HEK293 (cell line): ENCODE results near the gene PARD3.

ENCODE experiments used
- CTCF ChIA-PET: fragments of 350-600 bp; formaldehyde crosslinking; extraction: SDS; loops from one replicate; lab custom pipeline; 2021; ENCODE audit warnings: antibody characterized with exemption; lab: Yijun Ruan, JAX
- POLR2A ChIA-PET: fragments of 300-600 bp; formaldehyde crosslinking; extraction: SDS; loops from one replicate; lab custom pipeline; 2020; ENCODE audit warnings: antibody characterized with exemption, inconsistent platforms; lab: Yijun Ruan, JAX
- H3K27ac ChIP-seq: fragments of 200-500 bp; sonication (Bioruptor generic); 2 replicates; pipeline ENCODE4 v1.5.1; 2014; ENCODE audit warnings: low read depth, low read length, control low read depth, inconsistent platforms; ENCODE audit errors: extremely low read depth
- H3K36me3 ChIP-seq, 2 experiments: fragments of 200-500 bp in 1 of 2; sonication (Bioruptor generic) in 1 of 2; 1 replicate in 1 of 2; 2 replicates in 1 of 2; pipeline ENCODE4 v1.5.1; 2014 to 2017; ENCODE audit warnings: inconsistent platforms in 2 of 2, low read length in 2 of 2; ENCODE audit not compliant: control insufficient read depth in 2 of 2, insufficient read depth in 1 of 2
- H3K4me1 ChIP-seq: fragments of 200-500 bp; sonication (Bioruptor generic); 2 replicates; pipeline ENCODE4 v1.5.1; 2014; ENCODE audit warnings: mild to moderate bottlenecking, low read length, inconsistent platforms; ENCODE audit not compliant: control insufficient read depth, insufficient read depth
- H3K4me3 ChIP-seq: 2 replicates; pipeline ENCODE4 v1.5.1; 2011; ENCODE audit warnings: low read depth, mild to moderate bottlenecking, control low read depth, low read length, moderate library complexity
- H3K9me3 ChIP-seq: fragments of 200-500 bp; sonication (Bioruptor generic); 2 replicates; pipeline ENCODE4 v1.5.1; 2014; ENCODE audit warnings: low read depth, low read length, inconsistent platforms; ENCODE audit not compliant: control insufficient read depth, insufficient read depth
- HOXC10 ChIP-seq: sonication (generic); formaldehyde crosslinking; IDR thresholded peaks from 2 replicates; pipeline ENCODE4 v1.8.1; 2023; ENCODE audit warnings: mild to moderate bottlenecking, missing genetic modification reagents
- IKZF3 ChIP-seq: fragments of 450-650 bp; IDR thresholded peaks from 2 replicates; pipeline ENCODE4 v1.5.0; 2018; ENCODE audit warnings: missing biosample characterization, mild to moderate bottlenecking, missing genetic modification characterization, moderate library complexity
- OVOL3 ChIP-seq: fragments of 450-650 bp; formaldehyde crosslinking; IDR thresholded peaks from 2 replicates; pipeline ENCODE4 v1.5.1; 2016; ENCODE audit warnings: missing biosample characterization, missing genetic modification characterization
- PATZ1 ChIP-seq: fragments of 450-650 bp; formaldehyde crosslinking; IDR thresholded peaks from 2 replicates; pipeline ENCODE4 v1.5.1; 2016; ENCODE audit warnings: missing biosample characterization, missing genetic modification characterization
- PBX3 ChIP-seq: sonication (generic); formaldehyde crosslinking; IDR thresholded peaks from 2 replicates; pipeline ENCODE4 v1.8.1; 2022; ENCODE audit warnings: mild to moderate bottlenecking, moderate library complexity, missing genetic modification reagents
- PRDM10 ChIP-seq: fragments of 450-650 bp; formaldehyde crosslinking; IDR thresholded peaks from 2 replicates; pipeline ENCODE4 v1.5.1; 2016; ENCODE audit warnings: missing biosample characterization, missing genetic modification characterization
- SETDB1 ChIP-seq: IDR thresholded peaks from one replicate; pipeline ENCODE4 v1.6.1; 2017; ENCODE audit warnings: mild to moderate bottlenecking, low read length, moderate library complexity, mixed read lengths; ENCODE audit not compliant: insufficient read length
- ZBTB26 ChIP-seq: fragments of 450-650 bp; formaldehyde crosslinking; optimal IDR thresholded peaks from 2 replicates; pipeline ENCODE3; 2016; ENCODE audit warnings: missing biosample characterization, mild to moderate bottlenecking, missing genetic modification characterization
- ZBTB48 ChIP-seq: fragments of 450-650 bp; formaldehyde crosslinking; IDR thresholded peaks from 2 replicates; pipeline ENCODE4 v1.5.1; 2016; ENCODE audit warnings: missing biosample characterization, missing genetic modification characterization
- ZBTB49 ChIP-seq: fragments of 450-650 bp; formaldehyde crosslinking; IDR thresholded peaks from 2 replicates; pipeline ENCODE4 v1.5.1; 2016; ENCODE audit warnings: missing biosample characterization, missing genetic modification characterization, low read depth
- ZFP41 ChIP-seq: fragments of 450-650 bp; formaldehyde crosslinking; IDR thresholded peaks from 2 replicates; pipeline ENCODE4 v1.5.1; 2016; ENCODE audit warnings: missing biosample characterization, missing genetic modification characterization, borderline replicate concordance
- ZNF112 ChIP-seq: fragments of 450-650 bp; formaldehyde crosslinking; IDR thresholded peaks from 2 replicates; pipeline ENCODE4 v1.5.0; 2017; ENCODE audit warnings: missing biosample characterization, missing genetic modification characterization
- ZNF211 ChIP-seq: fragments of 450-650 bp; formaldehyde crosslinking; IDR thresholded peaks from 2 replicates; pipeline ENCODE4 v1.5.1; 2016; ENCODE audit warnings: low read depth, missing biosample characterization, missing genetic modification characterization
- ZNF521 ChIP-seq: fragments of 450-650 bp; formaldehyde crosslinking; IDR thresholded peaks from 2 replicates; pipeline ENCODE4 v1.5.1; 2017; ENCODE audit warnings: missing biosample characterization, mild to moderate bottlenecking, missing genetic modification characterization
- ZNF549 ChIP-seq: fragments of 450-650 bp; IDR thresholded peaks from 2 replicates; pipeline ENCODE4 v1.5.1; 2018; ENCODE audit warnings: missing biosample characterization, missing genetic modification characterization, mild to moderate bottlenecking, inconsistent platforms, moderate library complexity
- ZNF747 ChIP-seq: fragments of 450-650 bp; formaldehyde crosslinking; IDR thresholded peaks from 2 replicates; pipeline ENCODE4 v1.5.1; 2016; ENCODE audit warnings: missing biosample characterization, missing genetic modification characterization
- ZNF791 ChIP-seq: fragments of 450-650 bp; formaldehyde crosslinking; IDR thresholded peaks from 2 replicates; pipeline ENCODE4 v1.5.1; 2016; ENCODE audit warnings: missing biosample characterization, missing genetic modification characterization
- TF ChIP-seq, protein P1 (sequence below): fragments of 450-650 bp; formaldehyde crosslinking; IDR thresholded peaks from 2 replicates; pipeline ENCODE4 v1.5.1; 2016; ENCODE audit warnings: missing biosample characterization, missing genetic modification characterization
- TF ChIP-seq, protein P2 (sequence below): fragments of 450-650 bp; formaldehyde crosslinking; IDR thresholded peaks from 2 replicates; pipeline ENCODE4 v1.5.1; 2016; ENCODE audit warnings: missing biosample characterization, missing genetic modification characterization

The PARD3 gene

GRCh38 chr10:34119456-34119855, 695.6 kb downstream of the PARD3 start (continued):
- TF ChIP-seq, protein P1, sequence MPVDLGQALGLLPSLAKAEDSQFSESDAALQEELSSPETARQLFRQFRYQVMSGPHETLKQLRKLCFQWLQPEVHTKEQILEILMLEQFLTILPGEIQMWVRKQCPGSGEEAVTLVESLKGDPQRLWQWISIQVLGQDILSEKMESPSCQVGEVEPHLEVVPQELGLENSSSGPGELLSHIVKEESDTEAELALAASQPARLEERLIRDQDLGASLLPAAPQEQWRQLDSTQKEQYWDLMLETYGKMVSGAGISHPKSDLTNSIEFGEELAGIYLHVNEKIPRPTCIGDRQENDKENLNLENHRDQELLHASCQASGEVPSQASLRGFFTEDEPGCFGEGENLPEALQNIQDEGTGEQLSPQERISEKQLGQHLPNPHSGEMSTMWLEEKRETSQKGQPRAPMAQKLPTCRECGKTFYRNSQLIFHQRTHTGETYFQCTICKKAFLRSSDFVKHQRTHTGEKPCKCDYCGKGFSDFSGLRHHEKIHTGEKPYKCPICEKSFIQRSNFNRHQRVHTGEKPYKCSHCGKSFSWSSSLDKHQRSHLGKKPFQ (tag by site-specific recombination) = no peak

GRCh38 chr10:34116681-34117271, 698.3 kb downstream of the PARD3 start:
- H3K9me3 ChIP-seq = no peaks in the 10 kb centered on the region
- peaks cover 15% of the 10 kb centered on the region for H3K4me1 ChIP-seq
- no peak overlapping the region for H3K27ac ChIP-seq
- TF ChIP-seq ZNF521 = no peak
- no peak for TF ChIP-seq ZNF791
- no peak for TF ChIP-seq PATZ1 (tag by site-specific recombination)
- no peak for TF ChIP-seq ZFP41 (tag by site-specific recombination)
- TF ChIP-seq, protein P2, sequence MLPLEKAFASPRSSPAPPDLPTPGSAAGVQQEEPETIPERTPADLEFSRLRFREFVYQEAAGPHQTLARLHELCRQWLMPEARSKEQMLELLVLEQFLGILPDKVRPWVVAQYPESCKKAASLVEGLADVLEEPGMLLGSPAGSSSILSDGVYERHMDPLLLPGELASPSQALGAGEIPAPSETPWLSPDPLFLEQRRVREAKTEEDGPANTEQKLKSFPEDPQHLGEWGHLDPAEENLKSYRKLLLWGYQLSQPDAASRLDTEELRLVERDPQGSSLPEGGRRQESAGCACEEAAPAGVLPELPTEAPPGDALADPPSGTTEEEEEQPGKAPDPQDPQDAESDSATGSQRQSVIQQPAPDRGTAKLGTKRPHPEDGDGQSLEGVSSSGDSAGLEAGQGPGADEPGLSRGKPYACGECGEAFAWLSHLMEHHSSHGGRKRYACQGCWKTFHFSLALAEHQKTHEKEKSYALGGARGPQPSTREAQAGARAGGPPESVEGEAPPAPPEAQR (tag by site-specific recombination) = no peak
- no peak for TF ChIP-seq PRDM10
- TF ChIP-seq HOXC10 (CRISPR knock-in tag) = no peak
- TF ChIP-seq ZNF112 (tag by site-specific recombination) = no peak
- TF ChIP-seq OVOL3 (tag by site-specific recombination) = no peak
- no peak for TF ChIP-seq ZNF211
- TF ChIP-seq ZBTB48 (tag by site-specific recombination) = no peak
- TF ChIP-seq ZBTB26 (tag by site-specific recombination) = no peak
- TF ChIP-seq SETDB1 = no peak
- TF ChIP-seq ZNF549 (tag by site-specific recombination) = no peak
- TF ChIP-seq ZBTB49 = no peak
- TF ChIP-seq ZNF747 = no peak
- no peak for TF ChIP-seq PBX3 (CRISPR knock-in tag)
- TF ChIP-seq IKZF3 = no peak
- TF ChIP-seq, all 188 proteins: peak for 0
- ChIA-PET POLR2A (no interaction called here), CTCF (interaction anchor here (0.7 kb wide), 1 partner anchor 1043 kb away, joined by 4 read pairs; no protein-coding TSS in a partner anchor)
- Histone ChIP-seq H3K4me3 (no peak overlapping the region), H3K36me3 (no peaks in the 10 kb centered on the region)
